ENCODE results near the gene RPGRIP1L.

The RPGRIP1L gene

DNA sequence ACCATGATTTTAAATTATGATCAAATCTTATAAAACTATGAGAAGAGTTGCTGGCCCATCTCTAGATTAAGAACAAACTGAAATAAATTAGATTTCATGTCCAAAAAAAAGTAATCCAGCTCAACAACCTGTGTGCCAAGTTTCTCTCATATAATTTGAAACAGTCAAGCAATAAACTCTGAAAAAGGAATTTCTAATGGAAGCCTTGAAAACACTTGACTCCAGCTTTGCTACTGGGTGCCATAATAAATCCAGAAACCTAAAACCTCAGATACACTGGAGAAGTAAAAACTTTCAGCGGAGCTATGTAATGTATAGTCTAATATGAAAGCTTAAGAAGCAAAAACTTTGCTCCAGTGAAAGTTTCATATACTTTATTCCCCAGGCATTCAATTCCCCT lies 25.5 kb downstream of the RPGRIP1L start:
- TF ChIP-seq, protein P1, sequence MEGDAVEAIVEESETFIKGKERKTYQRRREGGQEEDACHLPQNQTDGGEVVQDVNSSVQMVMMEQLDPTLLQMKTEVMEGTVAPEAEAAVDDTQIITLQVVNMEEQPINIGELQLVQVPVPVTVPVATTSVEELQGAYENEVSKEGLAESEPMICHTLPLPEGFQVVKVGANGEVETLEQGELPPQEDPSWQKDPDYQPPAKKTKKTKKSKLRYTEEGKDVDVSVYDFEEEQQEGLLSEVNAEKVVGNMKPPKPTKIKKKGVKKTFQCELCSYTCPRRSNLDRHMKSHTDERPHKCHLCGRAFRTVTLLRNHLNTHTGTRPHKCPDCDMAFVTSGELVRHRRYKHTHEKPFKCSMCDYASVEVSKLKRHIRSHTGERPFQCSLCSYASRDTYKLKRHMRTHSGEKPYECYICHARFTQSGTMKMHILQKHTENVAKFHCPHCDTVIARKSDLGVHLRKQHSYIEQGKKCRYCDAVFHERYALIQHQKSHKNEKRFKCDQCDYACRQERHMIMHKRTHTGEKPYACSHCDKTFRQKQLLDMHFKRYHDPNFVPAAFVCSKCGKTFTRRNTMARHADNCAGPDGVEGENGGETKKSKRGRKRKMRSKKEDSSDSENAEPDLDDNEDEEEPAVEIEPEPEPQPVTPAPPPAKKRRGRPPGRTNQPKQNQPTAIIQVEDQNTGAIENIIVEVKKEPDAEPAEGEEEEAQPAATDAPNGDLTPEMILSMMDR (conservative IDR thresholded peaks at IDR 0.05), result no peak
- H3K27ac ChIP-seq, result no peak overlapping the region

DNA sequence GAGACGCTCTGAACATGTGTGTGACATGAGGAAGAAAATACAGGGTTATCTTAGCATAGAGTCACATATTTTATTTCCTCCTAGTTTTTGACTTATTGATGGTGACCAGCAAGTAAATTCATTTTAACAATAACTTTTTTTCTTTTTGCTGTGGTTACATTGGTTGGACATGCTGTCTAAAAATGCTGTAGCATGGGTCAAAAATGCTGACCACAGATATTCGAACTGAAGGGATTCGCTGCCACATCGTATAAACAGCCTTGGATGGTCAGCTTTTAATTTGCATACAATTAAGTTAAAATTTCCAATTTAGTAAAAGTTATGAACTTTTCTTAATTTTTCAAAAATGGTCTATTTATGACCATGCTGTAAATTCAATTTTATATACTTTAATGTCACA lies 30.5 kb downstream of the RPGRIP1L start:
- TF ChIP-seq, protein P1 (conservative IDR thresholded peaks at IDR 0.05), result no peak
- H3K27ac ChIP-seq, result no peak overlapping the region

DNA sequence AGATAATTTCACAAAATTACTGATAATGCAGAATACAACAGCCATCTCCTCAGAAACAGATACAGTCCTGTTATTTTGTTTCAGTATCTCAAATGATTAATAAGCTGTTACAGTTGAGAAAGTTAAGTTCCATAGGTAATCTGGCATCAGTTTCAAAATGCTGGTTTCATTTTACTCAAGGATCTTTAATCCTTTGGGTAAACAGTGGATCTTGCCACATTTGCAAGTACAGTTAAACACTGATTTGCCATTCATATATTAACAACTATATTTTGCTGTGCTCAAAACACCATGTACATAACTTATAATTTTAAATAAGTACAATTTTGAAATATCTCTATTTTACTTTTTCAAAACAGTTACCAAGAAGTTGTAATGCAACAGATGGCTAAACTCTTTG lies 31.2 kb downstream of the RPGRIP1L start:
- 0 out of 2 replicates have a peak overlapping the region, but pooled peaks have one; percentile 23 for H3K27ac ChIP-seq
- TF ChIP-seq, protein P1 (conservative IDR thresholded peaks at IDR 0.05), result no peak

DNA sequence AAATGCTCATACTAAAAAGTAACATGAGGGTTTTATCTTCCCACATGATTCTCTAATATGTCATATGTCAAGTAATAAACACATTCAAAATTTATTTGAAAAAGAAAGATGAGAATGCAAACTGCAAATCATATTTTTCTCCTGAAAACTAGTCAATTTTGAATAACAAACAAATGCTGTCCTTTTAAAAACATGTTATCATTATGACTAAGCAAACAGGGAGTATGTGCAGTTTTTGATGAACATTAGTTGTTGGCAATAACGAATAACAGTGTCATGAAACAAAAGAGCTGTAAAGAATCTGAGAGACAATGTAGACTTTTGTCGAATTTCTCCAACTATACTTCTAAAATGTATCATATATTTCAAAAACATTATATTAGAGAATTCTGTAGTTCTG lies 34.8 kb downstream of the RPGRIP1L start:
- H3K27ac ChIP-seq, result no peak overlapping the region
- TF ChIP-seq, protein P1 (conservative IDR thresholded peaks at IDR 0.05), result no peak

DNA sequence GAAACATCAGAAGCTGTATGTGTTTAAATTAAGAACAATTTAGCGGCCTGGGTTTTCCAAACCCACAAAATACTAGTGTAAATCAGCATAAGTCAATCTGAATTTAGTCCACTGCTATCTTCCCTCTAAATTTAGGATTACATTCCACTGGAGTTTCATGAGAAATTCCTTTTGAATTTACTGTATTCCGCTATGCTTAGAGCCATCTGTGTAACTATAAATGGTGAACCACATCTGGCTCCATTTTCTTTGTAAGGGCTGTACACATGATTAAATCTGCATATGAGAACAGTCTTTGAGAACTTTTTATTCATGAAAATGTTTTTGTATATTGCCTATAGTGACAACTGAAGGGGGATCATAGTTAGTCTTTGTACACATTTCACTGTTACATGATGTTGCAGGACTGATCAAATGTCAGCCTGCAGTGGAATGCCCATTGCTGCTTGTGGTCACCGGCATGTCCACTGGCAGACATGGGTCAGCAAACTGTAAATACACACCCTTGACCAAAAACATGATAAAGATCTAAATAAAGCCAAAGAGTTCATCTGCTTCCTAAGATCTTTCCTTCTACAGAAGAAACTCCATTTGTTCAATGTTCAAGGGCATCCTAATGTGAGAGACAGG lies 36.8 kb downstream of the RPGRIP1L start:
- H3K27ac ChIP-seq, result no peak overlapping the region
- TF ChIP-seq, protein P1 (conservative IDR thresholded peaks at IDR 0.05), result no peak

DNA sequence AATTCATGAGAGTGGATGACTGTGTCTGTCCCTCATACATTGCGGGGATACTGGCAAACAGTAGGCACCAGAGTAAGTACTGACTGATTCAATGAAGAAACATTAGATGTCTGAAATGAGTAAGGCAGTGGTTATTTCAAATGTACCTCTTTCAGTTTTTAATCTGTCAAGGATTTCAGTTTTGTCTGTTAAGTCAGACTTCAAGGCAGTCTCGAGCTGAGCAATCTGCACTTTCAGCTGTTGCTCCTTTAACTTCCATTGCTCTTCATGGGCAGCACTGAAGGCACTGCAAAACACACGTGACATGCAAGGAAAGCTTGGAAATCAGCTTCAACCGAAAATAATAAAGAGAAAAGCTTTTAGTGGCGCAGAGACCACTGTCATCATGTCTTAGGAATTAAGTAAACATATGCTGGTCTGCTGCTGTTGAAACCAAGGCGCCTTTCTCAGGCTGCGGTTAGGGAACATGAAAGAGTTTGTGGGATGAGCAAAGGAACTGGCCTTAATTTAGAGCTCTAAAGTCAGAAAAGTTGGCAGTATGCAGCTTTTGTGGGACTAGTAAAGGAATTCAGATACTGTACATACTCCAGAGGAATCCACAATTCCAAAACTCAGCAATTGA lies 38.8 kb downstream of the RPGRIP1L start:
- TF ChIP-seq, protein P1 (conservative IDR thresholded peaks at IDR 0.05), result no peak
- peak overlapping the region; percentile 47 for H3K27ac ChIP-seq

DNA sequence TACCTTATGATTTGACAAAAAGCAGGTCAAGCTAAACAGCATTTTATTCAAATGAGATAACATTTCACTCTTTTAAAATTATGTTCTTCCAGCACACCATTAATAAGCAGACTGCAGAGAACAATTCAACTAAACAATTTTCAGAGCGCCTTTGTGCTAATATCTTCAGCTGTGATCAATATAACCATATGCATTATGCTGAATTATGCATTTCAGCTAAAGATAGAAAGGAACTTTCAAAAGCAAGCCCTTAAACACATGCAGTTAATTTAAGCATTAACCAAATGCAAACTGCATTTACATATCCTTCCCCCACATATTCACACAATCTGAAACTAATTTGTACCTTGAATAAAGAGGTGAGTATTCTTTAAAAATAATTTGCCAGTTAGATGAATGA lies 41.6 kb downstream of the RPGRIP1L start:
- H3K27ac ChIP-seq, result peak overlapping the region; percentile 47; the same call in 1 of the 2 replicates
- TF ChIP-seq, protein P1 (conservative IDR thresholded peaks at IDR 0.05), result no peak

All from VCaP (cell line).